ENCODE results near the gene DCLK2.

DNA sequence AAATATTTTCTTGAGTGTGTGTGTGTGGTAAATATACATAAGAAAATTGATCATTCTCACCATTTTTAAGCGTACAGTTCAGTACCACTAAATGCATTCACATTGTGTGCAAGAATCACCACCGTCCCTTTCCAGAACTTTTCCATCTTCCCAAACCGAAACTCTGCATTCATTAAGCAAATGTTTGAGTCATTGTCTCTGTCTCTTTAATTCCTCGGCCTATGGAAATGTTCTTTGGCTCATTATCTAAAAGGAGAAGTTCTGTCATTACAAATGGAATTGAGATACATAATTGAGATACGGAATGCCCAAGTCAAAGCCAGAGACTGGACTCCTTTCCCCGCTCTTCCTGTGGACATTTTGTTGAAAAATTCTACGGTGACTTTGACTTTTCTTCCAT is 168.9 kb downstream of the DCLK2 start:
- TF ChIP-seq, protein P1, sequence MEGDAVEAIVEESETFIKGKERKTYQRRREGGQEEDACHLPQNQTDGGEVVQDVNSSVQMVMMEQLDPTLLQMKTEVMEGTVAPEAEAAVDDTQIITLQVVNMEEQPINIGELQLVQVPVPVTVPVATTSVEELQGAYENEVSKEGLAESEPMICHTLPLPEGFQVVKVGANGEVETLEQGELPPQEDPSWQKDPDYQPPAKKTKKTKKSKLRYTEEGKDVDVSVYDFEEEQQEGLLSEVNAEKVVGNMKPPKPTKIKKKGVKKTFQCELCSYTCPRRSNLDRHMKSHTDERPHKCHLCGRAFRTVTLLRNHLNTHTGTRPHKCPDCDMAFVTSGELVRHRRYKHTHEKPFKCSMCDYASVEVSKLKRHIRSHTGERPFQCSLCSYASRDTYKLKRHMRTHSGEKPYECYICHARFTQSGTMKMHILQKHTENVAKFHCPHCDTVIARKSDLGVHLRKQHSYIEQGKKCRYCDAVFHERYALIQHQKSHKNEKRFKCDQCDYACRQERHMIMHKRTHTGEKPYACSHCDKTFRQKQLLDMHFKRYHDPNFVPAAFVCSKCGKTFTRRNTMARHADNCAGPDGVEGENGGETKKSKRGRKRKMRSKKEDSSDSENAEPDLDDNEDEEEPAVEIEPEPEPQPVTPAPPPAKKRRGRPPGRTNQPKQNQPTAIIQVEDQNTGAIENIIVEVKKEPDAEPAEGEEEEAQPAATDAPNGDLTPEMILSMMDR (IDR thresholded peaks at IDR 0.05): no peak
- no peak for TF ChIP-seq EZH2 (IDR thresholded peaks at IDR 0.05; ENCODE audit: borderline replicate concordance, insufficient read depth, low read depth, low read length, poor library complexity, severe bottlenecking)
